OCI-LY7 (cell line): Measurements from ENCODE around the gene ZBTB26. TPM values are rescaled to one million over a fixed set of nuclear protein-coding genes. Genes with fewer than 3 reads are reported as not detected.

Source experiments
- BruUV-seq: library from RNA; stranded (reverse); fragments of 400-500 nt; replicated peaks from 2 replicates; lab custom pipeline; 2021; lab: Mats Ljungman, UMichigan
- CTCF ChIA-PET: fragments of 300-600 bp; sonication (Branson Sonifier 250); formaldehyde crosslinking; loops from one replicate; lab custom pipeline; 2022; ENCODE audit warnings: antibody characterized with exemption; ENCODE audit not compliant: unreplicated experiment; lab: Charles Lee
- POLR2A ChIA-PET: fragments of 300-600 bp; sonication (Branson Sonifier 250); formaldehyde crosslinking; loops from one replicate; lab custom pipeline; 2022; ENCODE audit warnings: antibody characterized with exemption; lab: Charles Lee
- DNase-seq: peaks from one replicate; pipeline ENCODE4 v3.0.0-alpha.2; 2015; ENCODE audit warnings: low spot score
- H2AFZ ChIP-seq: fragments of 200-600 bp; sonication (generic), shearing (Covaris generic); 2 replicates; pipeline ENCODE4 v1.6.1; 2014; ENCODE audit warnings: mild to moderate bottlenecking, antibody characterized with exemption, low read length, moderate library complexity
- H3K27ac ChIP-seq: fragments of 200-600 bp; sonication (generic); 2 replicates; pipeline ENCODE4 v1.5.1; 2014; ENCODE audit warnings: mixed run types, low read depth, mild to moderate bottlenecking, moderate library complexity, low read length, inconsistent platforms; ENCODE audit not compliant: poor library complexity, severe bottlenecking
- H3K36me3 ChIP-seq: fragments of 200-600 bp; sonication (generic); 2 replicates; pipeline ENCODE4 v1.6.1; 2014; ENCODE audit warnings: mild to moderate bottlenecking, antibody characterized with exemption, low read length, moderate library complexity, mixed read lengths; ENCODE audit not compliant: insufficient read depth
- H3K4me1 ChIP-seq: fragments of 200-600 bp; sonication (generic); 2 replicates; pipeline ENCODE4 v1.5.1; 2014; ENCODE audit warnings: mild to moderate bottlenecking, low read length; ENCODE audit not compliant: insufficient read depth, poor library complexity, severe bottlenecking
- H3K4me2 ChIP-seq: fragments of 200-600 bp; sonication (generic); 2 replicates; pipeline ENCODE4 v1.6.1; 2014; ENCODE audit warnings: mild to moderate bottlenecking, low read length
- H3K4me3 ChIP-seq: fragments of 200-600 bp; sonication (generic); 2 replicates; pipeline ENCODE4 v1.5.1; 2014; ENCODE audit warnings: mild to moderate bottlenecking, low read depth, low read length; ENCODE audit not compliant: poor library complexity, severe bottlenecking
- H3K79me2 ChIP-seq: fragments of 200-600 bp; sonication (generic); 2 replicates; pipeline ENCODE4 v1.6.1; 2016; ENCODE audit warnings: low read depth, mild to moderate bottlenecking, low read length, moderate library complexity, mixed read lengths; ENCODE audit not compliant: insufficient read depth
- H3K9me2 ChIP-seq: fragments of 200-600 bp; sonication (generic); 2 replicates; pipeline ENCODE4 v1.6.1; 2016; ENCODE audit warnings: mild to moderate bottlenecking, low read length, mixed read lengths; ENCODE audit not compliant: insufficient read depth
- H3K9me3 ChIP-seq: fragments of 200-600 bp; sonication (generic); 2 replicates; pipeline ENCODE4 v1.6.1; 2014; ENCODE audit warnings: mild to moderate bottlenecking, mixed run types, low read length, mixed read lengths
- H4K20me1 ChIP-seq: fragments of 200-600 bp; sonication (generic); 2 replicates; pipeline ENCODE4 v1.6.1; 2014; ENCODE audit warnings: mild to moderate bottlenecking, antibody characterized with exemption, low read length, moderate library complexity, mixed read lengths; ENCODE audit not compliant: insufficient read depth
- CTCF ChIP-seq: fragments of 200-600 bp; sonication (generic); conservative IDR thresholded peaks from 2 replicates; pipeline ENCODE4 v1.5.1; 2014; ENCODE audit warnings: mild to moderate bottlenecking, antibody characterized with exemption, low read length, moderate library complexity, mixed read lengths
- EZH2phosphoT487 ChIP-seq: fragments of 200-600 bp; sonication (generic); IDR thresholded peaks from 2 replicates; pipeline ENCODE4 v1.6.1; 2018; ENCODE audit warnings: low read depth, borderline replicate concordance, mild to moderate bottlenecking, mixed run types, antibody characterized with exemption, low read length, moderate library complexity, mixed read lengths
- intact Hi-C: fragments of 100-400 bp; cut with micrococcal nuclease; formaldehyde crosslinking; loops from one replicate; pipeline ENCODE4 v1.10.0; 2022; ENCODE audit not compliant: unreplicated experiment
- total RNA-seq, 2 experiments: library from RNA; depleted of rRNA in 1 of 2; stranded (reverse); fragments of >200 nt in 1 of 2; shearing (Covaris generic) in 1 of 2; gene quantifications; 2 replicates each; pipeline ENCODE4 v1.2.3, GENCODE V29; 2014 to 2022

ZBTB26 gene
- total RNA-seq, 2 experiments from 2014 or later = 10.8 to 14.2 TPM

- CTCF ChIA-PET = no interaction called here
- peaks cover 49% of the 10 kb centered on the region for H3K79me2 ChIP-seq
These were observed 9.1 kb upstream of the ZBTB26 start for GRCh38 chr9:122940454-122940748.

GRCh38 chr9:122939601-122940000 lies 8.3 kb upstream of the ZBTB26 start:
- peaks cover 12% of the 10 kb centered on the region for H4K20me1 ChIP-seq
- CTCF ChIA-PET = no interaction called here
- intact Hi-C loops = loop anchor here (10.0 kb wide), 1 partner anchor 675 kb away; the partner anchor contains the start of genes MRRF and RBM18
- TF ChIP-seq CTCF (no peak), EZH2phosphoT487 (no peak)
- H3K4me1 ChIP-seq = peaks cover 25% of the 10 kb centered on the region
- no peak overlapping the region for H3K4me3 ChIP-seq
- DNase-seq = no peak
- H3K79me2 ChIP-seq = peaks cover 42% of the 10 kb centered on the region
- no peaks in the 10 kb centered on the region for H3K9me2 ChIP-seq
- no peak overlapping the region for H2AFZ ChIP-seq
- POLR2A ChIA-PET = interaction anchor here (0.6 to 6.9 kb wide), 4 partner anchors 8 to 957 kb away, joined by 3 to 50 read pairs (median 4); partner anchors contain the start of gene ZBTB26
- peaks cover 38% of the 10 kb centered on the region for H3K36me3 ChIP-seq
- no peaks in the 10 kb centered on the region for H3K9me3 ChIP-seq
- no peak overlapping the region for H3K27ac ChIP-seq
- H3K4me2 ChIP-seq = peak overlapping the region; percentile 75; the same call in 1 of the 2 replicates
- BruUV-seq = no TSS peak

More at GRCh38 chr9:122940454-122940748, 9.1 kb upstream of the ZBTB26 start:
- Histone ChIP-seq H3K4me2 (peak overlapping the region; percentile 75), H3K4me3 (peak overlapping the region; percentile 59), H3K9me2 (no peaks in the 10 kb centered on the region), H3K4me1 (peaks cover 29% of the 10 kb centered on the region), H3K36me3 (peaks cover 41% of the 10 kb centered on the region), H3K27ac (peak overlapping the region; percentile 40), H3K9me3 (no peaks in the 10 kb centered on the region), H2AFZ (peak overlapping the region; percentile 55; the same call in 1 of the 2 replicates), H4K20me1 (peaks cover 14% of the 10 kb centered on the region)
- DNase-seq = no peak
- POLR2A ChIA-PET = interaction anchor here (0.5 to 6.9 kb wide), 13 partner anchors 9 to 958 kb away, joined by 3 to 50 read pairs (median 5); partner anchors contain the start of genes PDCL, RC3H2, ZBTB26 and ZBTB6
- TF ChIP-seq EZH2phosphoT487 (no peak), CTCF (no peak)
- intact Hi-C loops = loop anchor here (1.0 to 2.0 kb wide), 2 partner anchors 9 to 36 kb away; partner anchors contain the start of genes RC3H2 and ZBTB26
- BruUV-seq = no TSS peak

DNA sequence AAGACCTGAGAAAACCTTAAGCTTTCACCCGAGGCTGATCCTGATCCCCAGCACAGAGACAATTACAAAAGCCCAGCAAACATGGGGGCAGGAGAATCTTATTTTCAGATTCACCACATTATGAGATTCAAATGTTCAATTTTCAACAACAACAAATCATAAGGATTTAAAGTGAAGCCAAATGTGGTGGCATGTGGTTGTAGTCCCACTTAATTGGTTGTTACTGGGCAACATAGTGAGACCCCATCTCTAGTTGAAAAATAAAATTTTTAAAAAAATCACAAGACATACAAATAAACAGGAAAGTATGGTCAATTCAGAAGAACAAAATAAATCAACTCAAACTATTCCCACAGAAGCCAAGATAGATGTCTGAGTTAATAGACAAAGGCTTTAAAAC lies 5.6 kb upstream of the ZBTB26 start:
- peaks cover 7% of the 10 kb centered on the region for H4K20me1 ChIP-seq
- H3K4me2 ChIP-seq = no peak overlapping the region
- H2AFZ ChIP-seq = no peak overlapping the region
- peaks cover 34% of the 10 kb centered on the region for H3K36me3 ChIP-seq
- no peak overlapping the region for H3K27ac ChIP-seq
- H3K79me2 ChIP-seq = peaks cover 41% of the 10 kb centered on the region
- intact Hi-C loops = loop anchor here (10.0 kb wide), 1 partner anchor 672 kb away; the partner anchor contains the start of genes MRRF and RBM18
- H3K4me1 ChIP-seq = peaks cover 21% of the 10 kb centered on the region
- CTCF ChIA-PET = no interaction called here
- no TSS peak for BruUV-seq
- DNase-seq = no peak
- TF ChIP-seq EZH2phosphoT487 (no peak), CTCF (no peak)
- no peaks in the 10 kb centered on the region for H3K9me2 ChIP-seq
- POLR2A ChIA-PET = interaction anchor here (0.8 to 1.6 kb wide), 2 partner anchors 24 to 33 kb away, joined by 3 read pairs; partner anchors contain the start of gene ZBTB6
- H3K4me3 ChIP-seq = no peak overlapping the region
- no peaks in the 10 kb centered on the region for H3K9me3 ChIP-seq
